ENCODE data around the gene GOLGB1.
"Not testable (repeated sequence)": the region's sequence is repeated elsewhere in the genome, so short reads cannot be mapped to it uniquely, and the experiment has no call there.

GOLGB1 gene

DNA sequence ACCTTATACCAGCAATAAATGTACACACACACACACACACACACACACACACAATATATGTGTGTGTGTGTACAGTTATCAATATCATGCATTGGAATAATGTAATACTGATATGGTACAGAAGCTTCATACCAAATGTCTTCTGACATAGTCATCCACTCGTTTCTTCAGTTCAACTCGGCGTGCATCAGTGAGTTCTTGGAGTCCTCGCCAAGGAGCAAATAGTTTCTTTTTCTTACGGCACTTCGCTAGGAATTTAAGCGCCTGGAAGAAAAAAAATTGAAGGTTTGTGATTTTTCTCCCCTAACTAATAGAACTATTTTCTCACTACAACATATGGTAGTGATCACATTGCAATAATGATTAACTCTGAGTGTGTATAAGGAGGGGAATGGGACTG is 32.1 kb upstream of the GOLGB1 start:
- TF ChIP-seq CTCF (conservative IDR thresholded peaks at IDR 0.05; ENCODE audit: low read depth, low read length), result no peak
- H3K4me3 ChIP-seq (ENCODE audit: low read depth, low read length), result no peak overlapping the region
- no peak for DNase-seq (ENCODE audit: low read depth)

GRCh38 chr3:121775095-121775494 is 25.6 kb upstream of the GOLGB1 start:
- not testable (repeated sequence) for H3K4me3 ChIP-seq (ENCODE audit: low read depth, low read length)

DNA sequence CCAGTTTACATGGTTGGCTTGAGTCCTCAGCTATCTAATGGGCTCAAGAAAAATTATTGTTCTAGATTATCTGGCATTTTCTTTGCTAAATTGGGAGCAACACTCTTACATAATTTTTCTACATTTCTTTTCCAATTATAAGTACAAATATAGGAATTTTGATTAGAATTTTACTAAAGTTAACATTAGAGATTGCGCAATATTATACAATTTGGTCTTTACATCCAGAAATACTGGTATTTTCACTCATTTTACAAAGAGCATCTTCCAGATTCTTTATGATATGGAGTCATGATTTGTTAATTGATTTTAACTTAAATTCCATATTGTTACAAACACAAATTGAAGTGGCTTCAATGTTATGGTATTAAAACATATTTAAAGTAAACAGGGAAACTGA is 19.7 kb upstream of the GOLGB1 start:
- no peak overlapping the region for H3K4me3 ChIP-seq (ENCODE audit: low read depth, low read length)
- no peak for TF ChIP-seq CTCF (conservative IDR thresholded peaks at IDR 0.05; ENCODE audit: low read depth, low read length)
- DNase-seq (ENCODE audit: low read depth), result no peak

More at GRCh38 chr3:121775095-121775494, 25.6 kb upstream of the GOLGB1 start:
- not testable (repeated sequence) for DNase-seq (ENCODE audit: low read depth)

- no peak for TF ChIP-seq CTCF (conservative IDR thresholded peaks at IDR 0.05; ENCODE audit: low read depth, low read length)
- no peak for DNase-seq (ENCODE audit: low read depth)
- H3K4me3 ChIP-seq (ENCODE audit: low read depth, low read length), result no peak overlapping the region
These were observed 18.9 kb upstream of the GOLGB1 start for GRCh38 chr3:121768452-121768851.

GRCh38 chr3:121759541-121760202 is 10.1 kb upstream of the GOLGB1 start:
- TF ChIP-seq CTCF (conservative IDR thresholded peaks at IDR 0.05; ENCODE audit: low read depth, low read length), result no peak
- no peak for DNase-seq (ENCODE audit: low read depth)
- H3K4me3 ChIP-seq (ENCODE audit: low read depth, low read length), result no peak overlapping the region

GRCh38 chr3:121758727-121759450 is 9.3 kb upstream of the GOLGB1 start:
- peak; percentile 52 for DNase-seq (ENCODE audit: low read depth)
- TF ChIP-seq CTCF (conservative IDR thresholded peaks at IDR 0.05; ENCODE audit: low read depth, low read length), result no peak

DNA sequence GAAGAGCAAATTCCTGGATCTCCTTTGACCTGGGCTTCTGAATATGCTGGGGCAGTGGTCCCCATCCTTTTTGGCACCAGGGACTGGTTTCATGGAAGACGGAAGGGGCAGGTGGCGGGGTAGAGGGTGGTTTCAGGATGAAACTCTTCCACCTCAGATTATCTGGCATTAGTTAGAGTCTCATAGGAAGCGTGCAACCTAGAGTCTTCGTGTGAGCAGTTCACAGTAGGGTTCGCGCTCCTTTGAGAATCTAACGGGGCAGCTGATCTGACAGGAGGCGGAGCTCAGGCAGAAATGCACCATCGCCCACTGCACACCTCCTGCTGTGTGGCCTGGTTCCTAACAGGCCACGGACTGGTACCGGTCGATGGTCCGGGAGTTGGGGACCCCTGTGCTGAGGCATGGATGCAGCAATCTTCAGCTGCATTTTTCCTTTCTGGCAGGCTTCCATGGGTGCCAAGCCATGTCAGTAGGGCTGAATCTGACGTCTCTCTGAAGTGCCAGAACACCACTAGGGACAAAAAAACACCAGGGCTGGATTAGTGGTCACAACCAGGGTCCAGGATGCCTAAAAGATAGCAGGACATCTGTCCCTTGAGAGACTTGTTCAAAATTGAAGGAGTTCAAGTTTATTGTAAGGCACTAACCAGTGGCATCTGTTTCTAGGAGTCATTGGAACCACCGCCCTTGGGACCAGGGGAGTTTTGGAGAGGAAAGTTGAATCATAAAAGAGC is 8.4 kb upstream of the GOLGB1 start:
- TF ChIP-seq CTCF (conservative IDR thresholded peaks at IDR 0.05; ENCODE audit: low read depth, low read length), result no peak
- no peak for DNase-seq (ENCODE audit: low read depth)
- no peak overlapping the region for H3K4me3 ChIP-seq (ENCODE audit: low read depth, low read length)

More at GRCh38 chr3:121758727-121759450, 9.3 kb upstream of the GOLGB1 start:
- no peak overlapping the region for H3K4me3 ChIP-seq (ENCODE audit: low read depth, low read length)
